ENCODE results near the gene BOLA3.

The BOLA3 gene

DNA sequence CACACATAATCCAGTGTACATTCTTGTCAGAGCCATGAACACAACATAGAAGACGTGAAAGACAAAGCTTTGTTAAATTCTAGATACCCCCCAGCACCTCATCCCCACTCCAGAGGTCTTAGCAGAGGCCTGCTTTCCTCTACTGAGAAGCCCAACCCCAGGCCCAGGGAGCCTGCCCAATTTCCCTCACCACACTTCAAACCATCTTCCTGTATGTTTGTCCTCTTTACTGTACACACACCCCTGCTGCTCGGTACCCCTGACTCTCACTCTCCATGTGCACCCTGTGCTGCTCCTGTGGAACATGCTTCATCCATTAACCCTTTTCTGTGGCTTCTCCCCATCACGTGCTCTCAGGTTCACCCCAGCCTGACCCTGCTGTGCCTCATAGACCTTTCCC, 37.2 kb downstream of the BOLA3 start:
- FAIRE-seq, result no peak
- no peak for DNase-seq (ENCODE audit: insufficient read length, low spot score)
- TF ChIP-seq, protein P1, sequence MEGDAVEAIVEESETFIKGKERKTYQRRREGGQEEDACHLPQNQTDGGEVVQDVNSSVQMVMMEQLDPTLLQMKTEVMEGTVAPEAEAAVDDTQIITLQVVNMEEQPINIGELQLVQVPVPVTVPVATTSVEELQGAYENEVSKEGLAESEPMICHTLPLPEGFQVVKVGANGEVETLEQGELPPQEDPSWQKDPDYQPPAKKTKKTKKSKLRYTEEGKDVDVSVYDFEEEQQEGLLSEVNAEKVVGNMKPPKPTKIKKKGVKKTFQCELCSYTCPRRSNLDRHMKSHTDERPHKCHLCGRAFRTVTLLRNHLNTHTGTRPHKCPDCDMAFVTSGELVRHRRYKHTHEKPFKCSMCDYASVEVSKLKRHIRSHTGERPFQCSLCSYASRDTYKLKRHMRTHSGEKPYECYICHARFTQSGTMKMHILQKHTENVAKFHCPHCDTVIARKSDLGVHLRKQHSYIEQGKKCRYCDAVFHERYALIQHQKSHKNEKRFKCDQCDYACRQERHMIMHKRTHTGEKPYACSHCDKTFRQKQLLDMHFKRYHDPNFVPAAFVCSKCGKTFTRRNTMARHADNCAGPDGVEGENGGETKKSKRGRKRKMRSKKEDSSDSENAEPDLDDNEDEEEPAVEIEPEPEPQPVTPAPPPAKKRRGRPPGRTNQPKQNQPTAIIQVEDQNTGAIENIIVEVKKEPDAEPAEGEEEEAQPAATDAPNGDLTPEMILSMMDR (IDR thresholded peaks at IDR 0.05; ENCODE audit: insufficient read depth, missing control alignments), result no peak

DNA sequence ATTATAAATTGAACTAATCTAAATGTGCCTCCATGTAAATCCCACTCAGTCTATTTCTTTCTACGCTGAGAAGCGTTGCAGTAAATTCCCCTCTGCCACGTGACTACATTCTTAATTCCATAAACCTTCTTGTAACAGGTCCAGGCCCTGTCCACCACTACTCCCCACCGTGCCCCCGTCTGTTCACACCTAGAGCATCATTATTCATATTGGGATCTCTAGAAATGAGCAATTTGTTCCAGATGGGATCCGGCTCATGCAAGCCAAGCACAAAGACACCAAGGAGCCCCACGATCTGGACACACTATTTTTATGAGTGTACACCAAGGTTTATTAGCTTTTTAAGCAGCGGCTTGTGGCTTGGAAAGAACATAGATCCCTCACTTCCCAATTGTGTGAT, 38.2 kb downstream of the BOLA3 start:
- FAIRE-seq, result no peak
- no peak for DNase-seq (ENCODE audit: insufficient read length, low spot score)

DNA sequence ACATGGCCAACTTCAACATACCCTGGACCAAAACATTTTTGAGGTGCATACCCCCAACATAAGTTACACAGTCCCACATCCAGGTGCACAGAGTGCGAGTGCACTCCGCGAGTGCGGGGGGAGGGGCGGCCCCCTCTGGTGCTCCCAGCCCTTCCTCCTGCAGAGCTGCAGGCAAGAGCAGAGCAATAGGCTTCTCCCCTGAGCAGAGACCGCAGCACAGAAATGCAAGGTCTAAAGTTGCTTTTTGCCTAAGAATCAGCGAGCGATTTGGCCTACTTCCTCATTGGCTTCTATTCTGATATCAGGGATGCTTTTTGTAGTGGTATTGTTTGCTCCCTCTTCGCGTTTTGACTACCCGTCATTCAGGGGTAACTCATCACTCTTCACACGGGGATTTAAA, 40.6 kb downstream of the BOLA3 start:
- no peak for FAIRE-seq

More for the DNA sequence above, 38.2 kb downstream of the BOLA3 start:
- TF ChIP-seq, protein P1 (IDR thresholded peaks at IDR 0.05; ENCODE audit: insufficient read depth, missing control alignments), result no peak

DNA sequence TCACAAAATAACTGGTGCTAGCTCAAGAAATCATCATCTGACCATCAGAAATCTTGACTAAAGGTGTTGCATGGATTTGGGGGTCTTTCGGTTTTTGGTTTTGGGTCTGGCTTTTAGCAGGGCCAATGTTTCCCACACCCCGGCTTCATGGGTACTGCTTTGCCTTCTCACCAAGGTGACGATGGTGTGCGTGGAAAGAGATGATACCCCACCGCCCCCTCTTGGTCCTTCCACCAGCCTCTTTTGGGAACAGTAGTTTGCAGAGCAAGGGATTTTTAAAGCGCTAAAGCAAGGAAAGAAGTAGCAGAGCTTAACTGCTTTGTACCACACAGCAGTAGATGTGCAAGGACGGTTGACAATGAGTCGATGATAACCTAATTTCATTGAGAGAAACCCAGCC, 42.3 kb downstream of the BOLA3 start:
- no peak for DNase-seq (ENCODE audit: insufficient read length, low spot score)
- TF ChIP-seq, protein P1 (IDR thresholded peaks at IDR 0.05; ENCODE audit: insufficient read depth, missing control alignments), result no peak
- FAIRE-seq, result no peak

More for the DNA sequence above, 40.6 kb downstream of the BOLA3 start:
- DNase-seq (ENCODE audit: insufficient read length, low spot score), result no peak
- TF ChIP-seq, protein P1 (IDR thresholded peaks at IDR 0.05; ENCODE audit: insufficient read depth, missing control alignments), result no peak

DNA sequence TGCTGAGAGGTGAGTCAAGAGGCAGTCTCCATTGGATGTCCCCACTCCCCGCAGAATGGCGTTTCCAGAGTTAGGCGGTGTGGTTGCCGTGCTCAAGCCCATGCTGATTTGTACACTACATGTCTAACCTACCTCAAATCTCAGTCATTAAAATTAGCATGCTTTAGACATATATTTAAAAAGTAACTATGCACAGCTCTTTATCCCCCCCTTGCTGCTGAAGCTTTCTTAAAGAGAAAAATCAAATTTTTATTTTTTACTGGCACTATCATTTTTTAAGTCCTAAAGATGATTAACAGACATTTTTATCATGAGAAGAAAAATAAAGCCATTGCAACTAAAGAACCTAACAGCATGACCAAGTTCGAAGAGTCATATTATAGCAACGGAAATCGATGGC, 42.9 kb downstream of the BOLA3 start:
- TF ChIP-seq, protein P1 (IDR thresholded peaks at IDR 0.05; ENCODE audit: insufficient read depth, missing control alignments), result no peak
- FAIRE-seq (no peak), DNase-seq (ENCODE audit: insufficient read length, low spot score) (no peak)

DNA sequence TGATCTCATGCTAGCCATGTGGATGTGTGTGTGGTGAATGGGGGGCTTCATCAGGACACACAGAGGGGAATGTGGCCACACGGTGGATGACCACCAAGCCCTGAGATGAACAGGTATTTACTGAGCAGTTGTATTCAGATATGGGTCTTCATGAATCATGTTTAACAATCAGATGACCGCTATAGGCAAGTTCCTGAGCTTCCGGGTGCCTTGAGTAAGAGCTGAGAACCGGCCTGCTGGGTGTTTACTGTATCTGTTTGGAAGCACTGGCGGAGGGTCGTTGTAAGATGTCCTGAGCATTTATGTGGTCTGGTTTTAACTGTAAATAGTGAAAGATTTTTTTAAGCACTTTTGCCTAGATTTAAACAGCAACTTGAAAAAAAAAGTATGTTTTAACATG, 43.9 kb downstream of the BOLA3 start:
- DNase-seq (ENCODE audit: insufficient read length, low spot score) (no peak), FAIRE-seq (no peak)
- TF ChIP-seq, protein P1 (IDR thresholded peaks at IDR 0.05; ENCODE audit: insufficient read depth, missing control alignments), result no peak

DNA sequence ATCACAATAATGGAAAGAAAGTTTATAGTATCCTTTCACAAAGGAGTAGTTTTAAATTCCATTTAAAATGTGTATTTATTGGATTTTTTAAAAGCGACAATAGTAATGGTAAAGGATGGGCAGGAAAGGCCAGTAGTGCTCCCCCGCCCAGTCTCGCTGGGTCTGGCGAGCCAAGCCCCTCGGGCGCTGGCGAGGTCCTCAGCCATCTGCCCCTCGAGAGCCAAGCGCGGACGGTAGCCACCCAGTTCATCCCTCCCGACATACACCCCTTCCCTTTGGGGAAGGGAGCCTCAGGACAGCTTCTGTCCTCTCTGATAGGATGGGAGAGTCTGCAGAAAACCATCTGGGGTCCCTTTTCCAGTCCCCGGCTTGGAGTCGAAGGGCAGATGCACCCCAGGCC, 45.2 kb downstream of the BOLA3 start:
- TF ChIP-seq, protein P1 (IDR thresholded peaks at IDR 0.05; ENCODE audit: insufficient read depth, missing control alignments), result no peak
- FAIRE-seq (no peak), DNase-seq (ENCODE audit: insufficient read length, low spot score) (no peak)

Data from D721Med (cell line).